Stimulated activated naive CD4-positive, alpha-beta T cell treated with Interleukin-2 at 50 U/mL for 16 hours (primary cell): ENCODE results near the gene ANKRD40.
"Not testable (repeated sequence)": the region's sequence is repeated elsewhere in the genome, so short reads cannot be mapped to it uniquely, and the experiment has no call there.

Experiments
- DNase-seq: peaks from one replicate; lab custom pipeline; 2025; lab: John Stamatoyannopoulos, UW

Gene ANKRD40

GRCh38 chr17:50685691-50686493, 21.8 kb downstream of the ANKRD40 start:
- no peak for DNase-seq

GRCh38 chr17:50685334-50685665, 22.4 kb downstream of the ANKRD40 start:
- no peak for DNase-seq

- no peak for DNase-seq
Measured at GRCh38 chr17:50684612-50685333, 22.9 kb downstream of the ANKRD40 start.

- DNase-seq: no peak
Measured at GRCh38 chr17:50684288-50684611, 23.5 kb downstream of the ANKRD40 start.

- DNase-seq: no peak
Measured at GRCh38 chr17:50683434-50684287, 24.1 kb downstream of the ANKRD40 start.

- DNase-seq: no peak
Measured at GRCh38 chr17:50682938-50683337, 24.8 kb downstream of the ANKRD40 start.

GRCh38 chr17:50682441-50682840, 25.3 kb downstream of the ANKRD40 start:
- no peak for DNase-seq

- no peak for DNase-seq
Measured at GRCh38 chr17:50681263-50682200, 26.2 kb downstream of the ANKRD40 start.

- not testable (repeated sequence) for DNase-seq
Measured at GRCh38 chr17:50680543-50681262, 27.0 kb downstream of the ANKRD40 start.

GRCh38 chr17:50680126-50680525, 27.6 kb downstream of the ANKRD40 start:
- DNase-seq: no peak

- no peak for DNase-seq
Measured at GRCh38 chr17:50679008-50679544, 28.6 kb downstream of the ANKRD40 start.

GRCh38 chr17:50677851-50678375, 29.8 kb downstream of the ANKRD40 start:
- no peak for DNase-seq

- no peak for DNase-seq
Measured at GRCh38 chr17:50676065-50676975, 31.4 kb downstream of the ANKRD40 start.

GRCh38 chr17:50675627-50676026, 32.1 kb downstream of the ANKRD40 start:
- no peak for DNase-seq

GRCh38 chr17:50675190-50675589, 32.5 kb downstream of the ANKRD40 start:
- no peak for DNase-seq

- no peak for DNase-seq
Measured at GRCh38 chr17:50672831-50673551, 34.7 kb downstream of the ANKRD40 start.

- DNase-seq: no peak
Measured at GRCh38 chr17:50672071-50672470, 35.6 kb downstream of the ANKRD40 start.

GRCh38 chr17:50668838-50669581, 38.7 kb downstream of the ANKRD40 start:
- no peak for DNase-seq
